ENCODE data around the gene OR52E4. TPM values are rescaled to one million over a fixed set of nuclear protein-coding genes. Genes with fewer than 3 reads are reported as not detected.

The OR52E4 gene
- total and polyA plus RNA-seq, 2 of the 4 experiments (the other 2 are of a cell fraction) = not detected

GRCh38 chr11:5887661-5888060, 7.2 kb downstream of the OR52E4 start:
- Histone ChIP-seq H2AK5ac (ENCODE audit: low read depth, low read length) (no peak overlapping the region), H3K14ac (replicated peaks; ENCODE audit: low read depth, low read length) (no peak overlapping the region), H3K9ac (ENCODE audit: low read depth, low read length) (no peak overlapping the region), H3K27ac (ENCODE audit: insufficient read depth, low read length) (no peak overlapping the region), H4K8ac (ENCODE audit: low read depth in 2 of 2, low read length in 2 of 2) (no peak overlapping the region), H3K4me3 (ENCODE audit: insufficient read depth, low read depth, low read length) (no peak overlapping the region), H2BK15ac (ENCODE audit: low read depth, low read length) (no peak overlapping the region), H4K20me1 (ENCODE audit: insufficient read depth, low read length) (no peaks in the 10 kb centered on the region), H3K4ac (ENCODE audit: low read depth, low read length) (no peak overlapping the region), H3K9me1 (ENCODE audit: insufficient read depth, low read length) (no peaks in the 10 kb centered on the region), H2AFZ (replicated peaks; ENCODE audit: low read length, poor library complexity) (no peak overlapping the region), H3K9me3 (ENCODE audit: control insufficient read depth, insufficient read depth, low read length) (no peaks in the 10 kb centered on the region), H3K79me1 (ENCODE audit: low read depth in 1 of 2, low read length in 2 of 2) (no peaks in the 10 kb centered on the region), H3K18ac (ENCODE audit: low read depth, low read length) (no peak overlapping the region), H3K4me2 (ENCODE audit: low read depth, low read length) (no peak overlapping the region), H3K23ac (ENCODE audit: low read depth, low read length) (no peak overlapping the region), H2AK9ac (replicated peaks; ENCODE audit: low read depth, low read length, poor library complexity) (no peak overlapping the region), H2BK20ac (ENCODE audit: low read depth, low read length) (no peak overlapping the region), H4K91ac (ENCODE audit: insufficient read depth, low read depth, low read length) (no peak overlapping the region), H2BK120ac (ENCODE audit: low read depth, low read length) (no peak overlapping the region), H2BK5ac (ENCODE audit: low read depth, low read length, poor library complexity, severe bottlenecking) (no peak overlapping the region), H3K36me3 (ENCODE audit: control insufficient read depth, insufficient read depth, low read length) (no peaks in the 10 kb centered on the region), H4K5ac (ENCODE audit: low read depth, low read length) (no peak overlapping the region), H3K56ac (ENCODE audit: extremely low read depth, insufficient read depth, low read length) (no peak overlapping the region), H3K27me3 (ENCODE audit: control insufficient read depth, insufficient read depth, low read length) (no peaks in the 10 kb centered on the region), H3K4me1 (ENCODE audit: control insufficient read depth, insufficient read depth, low read length) (no peaks in the 10 kb centered on the region)
- dilution Hi-C loops (cut with HindIII; ENCODE audit: low sequenced_read_pairs, unreplicated experiment) = no loop called here
- TF ChIP-seq BHLHE40 (IDR thresholded peaks at IDR 0.05; ENCODE audit: low read depth, low read length) = no peak
- no peak for TF ChIP-seq RCOR1 (IDR thresholded peaks at IDR 0.05; ENCODE audit: insufficient replicate concordance, low read length)
- no peak for TF ChIP-seq FOS (IDR thresholded peaks at IDR 0.05; ENCODE audit: low read depth, low read length)
- no peak for TF ChIP-seq MAFK (IDR thresholded peaks at IDR 0.05; ENCODE audit: low read depth, low read length)
- no peak for TF ChIP-seq MXI1 (IDR thresholded peaks at IDR 0.05; ENCODE audit: borderline replicate concordance, low read depth, low read length)
- no peak for TF ChIP-seq RAD21 (IDR thresholded peaks at IDR 0.05; ENCODE audit: low read length)
- no peak for TF ChIP-seq ELK1 (IDR thresholded peaks at IDR 0.05; ENCODE audit: borderline replicate concordance, low read depth, low read length)
- TF ChIP-seq POLR2A (IDR thresholded peaks at IDR 0.05; ENCODE audit: low read depth, low read length) = no peak
- TF ChIP-seq, protein P1, sequence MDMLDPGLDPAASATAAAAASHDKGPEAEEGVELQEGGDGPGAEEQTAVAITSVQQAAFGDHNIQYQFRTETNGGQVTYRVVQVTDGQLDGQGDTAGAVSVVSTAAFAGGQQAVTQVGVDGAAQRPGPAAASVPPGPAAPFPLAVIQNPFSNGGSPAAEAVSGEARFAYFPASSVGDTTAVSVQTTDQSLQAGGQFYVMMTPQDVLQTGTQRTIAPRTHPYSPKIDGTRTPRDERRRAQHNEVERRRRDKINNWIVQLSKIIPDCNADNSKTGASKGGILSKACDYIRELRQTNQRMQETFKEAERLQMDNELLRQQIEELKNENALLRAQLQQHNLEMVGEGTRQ (IDR thresholded peaks at IDR 0.05; ENCODE audit: low read depth, low read length) = no peak
- TF ChIP-seq NFE2L2 (IDR thresholded peaks at IDR 0.05; ENCODE audit: low read depth, low read length) = no peak
- no peak for TF ChIP-seq CHD1 (IDR thresholded peaks at IDR 0.05; ENCODE audit: low read depth, low read length)
- TF ChIP-seq CEBPB (IDR thresholded peaks at IDR 0.05; ENCODE audit: low read depth, low read length) = no peak
- POLR2A ChIA-PET (ENCODE audit: unreplicated experiment) = no interaction called here
- no TSS peak for BruUV-seq (replicated peaks)
- DNase-seq = no peak
- intact Hi-C loops (cut with micrococcal nuclease) = no loop called here
- in situ Hi-C loops (cut with MboI; ENCODE audit: low sequenced_read_pairs) = no loop called here
- WGBS, 2 experiments (ENCODE audit: extremely low coverage in 2 of 2, insufficient read length in 1 of 2) = no CpG with 5 or more reads among the region's 1 CpG
- no peak for ATAC-seq (ENCODE audit: low read depth)
- CTCF ChIA-PET = no interaction called here

Data from IMR-90 (cell line).